SK-N-MC (cell line): ENCODE data around the gene NEK7.

Source experiments
- EZH2 ChIP-seq: fragments of 200-600 bp; sonication (generic); IDR thresholded peaks from one replicate; pipeline ENCODE4 v1.6.1; 2017; ENCODE audit warnings: antibody characterized with exemption
- FOXP2 ChIP-seq: optimal IDR thresholded peaks from 2 replicates; pipeline ENCODE3; 2011; ENCODE audit warnings: mild to moderate bottlenecking, moderate library complexity; ENCODE audit not compliant: insufficient read depth; ENCODE audit errors: extremely low read length, control extremely low read depth
- POLR2AphosphoS5 ChIP-seq: IDR thresholded peaks from 2 replicates; pipeline ENCODE4 v1.6.1; 2012; ENCODE audit warnings: mild to moderate bottlenecking, low read depth, low read length, borderline replicate concordance

DNA sequence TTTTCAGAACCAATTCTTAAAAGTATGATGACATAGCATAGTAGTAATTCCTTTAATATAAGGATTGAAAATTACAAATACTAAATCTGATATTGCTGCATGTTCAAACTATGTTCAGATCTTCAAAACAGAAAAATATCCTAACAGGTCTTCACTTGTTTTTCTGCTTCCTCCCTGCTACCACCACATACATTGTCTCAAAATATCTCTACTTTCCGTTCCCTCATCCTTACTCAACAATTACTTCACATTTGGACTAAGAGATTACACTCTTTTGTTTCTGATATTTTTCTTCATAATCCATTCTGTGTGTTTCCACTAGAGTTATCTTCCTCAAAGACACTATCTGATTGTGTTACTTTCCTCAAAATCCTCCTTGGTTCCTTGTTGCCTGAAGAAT is 125.1 kb downstream of the NEK7 start:
- no peak for TF ChIP-seq POLR2AphosphoS5
- TF ChIP-seq EZH2 = no peak
- no peak for TF ChIP-seq FOXP2
